AG04449 (cell line): ENCODE results near the gene SSU72.

Experiments
- CTCF ChIA-PET: fragments of 350-600 bp; formaldehyde crosslinking; extraction: SDS; loops from one replicate; lab custom pipeline; 2021; ENCODE audit warnings: antibody characterized with exemption; lab: Yijun Ruan, JAX
- POLR2A ChIA-PET: fragments of 400-600, 350-600 bp; formaldehyde crosslinking; extraction: SDS; loops from one replicate; lab custom pipeline; 2020; ENCODE audit warnings: antibody characterized with exemption, inconsistent platforms; lab: Yijun Ruan, JAX
- DNase-seq: peaks from one replicate; pipeline ENCODE4 v3.0.0-alpha.2; 2010; ENCODE audit warnings: low read depth, low spot score
- H3K4me3 ChIP-seq: 2 replicates; pipeline ENCODE4 v1.5.1; 2011; ENCODE audit warnings: low read depth, mild to moderate bottlenecking, control low read depth, low read length
- CTCF ChIP-seq: IDR thresholded peaks from one replicate; pipeline ENCODE4 v1.5.1; 2011; ENCODE audit warnings: mild to moderate bottlenecking, moderate library complexity, low read length, control low read depth, inconsistent platforms; ENCODE audit not compliant: insufficient read depth; ENCODE audit errors: missing control alignments

Gene SSU72

GRCh38 chr1:1602304-1602967, 27.8 kb upstream of the SSU72 start:
- ChIA-PET POLR2A (interaction anchor here (0.5 to 1.2 kb wide), 2 partner anchors 13 to 16 kb away, joined by 3 to 5 read pairs; partner anchors contain the start of gene MIB2), CTCF (no interaction called here)
- no peak for TF ChIP-seq CTCF
- no peak overlapping the region for H3K4me3 ChIP-seq
- no peak for DNase-seq

GRCh38 chr1:1601564-1602303, 27.1 kb upstream of the SSU72 start:
- ChIA-PET POLR2A (no interaction called here), CTCF (interaction anchor here (1.1 kb wide), 1 partner anchor 12 kb away, joined by 3 read pairs; no protein-coding TSS in a partner anchor)
- H3K4me3 ChIP-seq: no peak overlapping the region
- no peak for TF ChIP-seq CTCF
- no peak for DNase-seq

- no peak for DNase-seq
- ChIA-PET POLR2A (no interaction called here), CTCF (interaction anchor here (1.1 kb wide), 1 partner anchor 13 kb away, joined by 3 read pairs; no protein-coding TSS in a partner anchor)
- no peak for TF ChIP-seq CTCF
- H3K4me3 ChIP-seq: peak overlapping the region; percentile 56
Observed at GRCh38 chr1:1600861-1601563, 26.3 kb upstream of the SSU72 start.

- CTCF ChIA-PET: no interaction called here
- no peak for TF ChIP-seq CTCF
- DNase-seq: no peak
- POLR2A ChIA-PET: no interaction called here
- peak within 1 kb of the TSS; percentile 56 for H3K4me3 ChIP-seq
Observed at GRCh38 chr1:1599935-1600860, 25.5 kb upstream of the SSU72 start, which contains the start of gene FNDC10. Gene FNDC10 (minus strand): TSS chr1:1600135. CDS start chr1:1600015, 120 bp downstream.

- ChIA-PET POLR2A (interaction anchor here (0.6 kb wide), 1 partner anchor 43 kb away, joined by 3 read pairs; no protein-coding TSS in a partner anchor), CTCF (interaction anchor here (1.2 kb wide), 1 partner anchor 10 kb away, joined by 3 read pairs; no protein-coding TSS in a partner anchor)
- TF ChIP-seq CTCF: peak; percentile 5
- H3K4me3 ChIP-seq: peak overlapping the region; percentile 39
- no peak for DNase-seq
Observed at GRCh38 chr1:1599030-1599934, 24.6 kb upstream of the SSU72 start.
